GM12878 (cell line): Measurements from ENCODE around the gene RTEL1. TPM values are rescaled to one million over a fixed set of nuclear protein-coding genes. Genes with fewer than 3 reads are reported as not detected.
A peak's percentile ranks its signal among the peaks of the same experiment; 100 is the strongest.

Experiments
- CHD1 ChIP-seq: IDR thresholded peaks from 2 replicates; pipeline ENCODE4 v1.6.1; 2012; ENCODE audit warnings: low read depth, low read length, improper control_type of control experiment
- CHD4 ChIP-seq: fragments of 200-600 bp; sonication (generic); IDR thresholded peaks from 2 replicates; pipeline ENCODE4 v1.6.1; 2016; ENCODE audit warnings: mild to moderate bottlenecking
- CTCF ChIP-seq, 3 experiments: IDR thresholded peaks in 2 of 3; conservative IDR thresholded peaks in 1 of 3; 2 replicates each; pipeline ENCODE4 v1.5.1; 2011; ENCODE audit warnings: low read depth in 3 of 3, low read length in 3 of 3, mild to moderate bottlenecking in 3 of 3, control low read depth in 2 of 3, moderate library complexity in 2 of 3, inconsistent platforms in 1 of 3, mixed read lengths in 1 of 3; ENCODE audit not compliant: control insufficient read depth in 2 of 3, insufficient read depth in 1 of 3; ENCODE audit errors: extremely low read depth in 1 of 3
- DPF2 ChIP-seq: fragments of 450-650 bp; IDR thresholded peaks from 2 replicates; pipeline ENCODE4 v1.6.1; 2017; ENCODE audit warnings: mild to moderate bottlenecking
- ESRRA ChIP-seq: IDR thresholded peaks from 2 replicates; pipeline ENCODE4 v1.6.1; 2012; ENCODE audit warnings: mild to moderate bottlenecking, low read length, improper control_type of control experiment
- FOS ChIP-seq: IDR thresholded peaks from 3 replicates; pipeline ENCODE4 v1.6.1; 2011; ENCODE audit warnings: borderline replicate concordance; ENCODE audit not compliant: insufficient read length; ENCODE audit errors: extremely low read depth
- FOXM1 ChIP-seq: IDR thresholded peaks from 2 replicates; pipeline ENCODE4 v1.6.1; 2012; ENCODE audit warnings: low read depth, mild to moderate bottlenecking, inconsistent platforms, low read length, moderate library complexity
- IKZF2 ChIP-seq, 2 experiments: fragments of 450-650 bp; IDR thresholded peaks; 2 replicates each; pipeline ENCODE4 v1.6.1; 2017; ENCODE audit warnings: mild to moderate bottlenecking in 2 of 2, moderate library complexity in 2 of 2
- MEF2A ChIP-seq: IDR thresholded peaks from 2 replicates; pipeline ENCODE4 v1.6.1; 2011; ENCODE audit warnings: low read depth, mild to moderate bottlenecking, low read length, moderate library complexity; ENCODE audit not compliant: insufficient read depth
- NFIC ChIP-seq: IDR thresholded peaks from 2 replicates; pipeline ENCODE4 v1.6.1; 2012; ENCODE audit warnings: low read depth, mild to moderate bottlenecking, inconsistent platforms, low read length, moderate library complexity
- NFXL1 ChIP-seq: fragments of 450-650 bp; IDR thresholded peaks from 2 replicates; pipeline ENCODE4 v1.6.1; 2017; ENCODE audit warnings: antibody characterized with exemption, mild to moderate bottlenecking, borderline replicate concordance
- NFYB ChIP-seq: IDR thresholded peaks from 2 replicates; pipeline ENCODE4 v1.6.1; 2011; ENCODE audit warnings: low read depth, mild to moderate bottlenecking, low read length, improper control_type of control experiment, moderate library complexity; ENCODE audit not compliant: insufficient read depth
- NR2C2 ChIP-seq: IDR thresholded peaks from 2 replicates; pipeline ENCODE4 v1.6.1; 2011; ENCODE audit warnings: borderline replicate concordance, low read depth; ENCODE audit not compliant: control insufficient read depth, insufficient read length
- RB1 ChIP-seq: fragments of 450-650 bp; formaldehyde crosslinking; IDR thresholded peaks from 2 replicates; pipeline ENCODE4 v1.6.1; 2017; ENCODE audit warnings: mild to moderate bottlenecking, borderline replicate concordance
- RELA ChIP-seq: fragments of 450-650 bp; IDR thresholded peaks from 2 replicates; pipeline ENCODE4 v1.8.0; 2014; ENCODE audit warnings: borderline replicate concordance; ENCODE audit not compliant: partially characterized antibody
- RUNX3 ChIP-seq: IDR thresholded peaks from 2 replicates; pipeline ENCODE4 v1.6.1; 2012; ENCODE audit warnings: low read length, inconsistent platforms
- SIN3A ChIP-seq: IDR thresholded peaks from 2 replicates; pipeline ENCODE4 v1.6.1; 2012; ENCODE audit warnings: low read depth, low read length, improper control_type of control experiment
- SMAD1 ChIP-seq: fragments of 450-650 bp; IDR thresholded peaks from 2 replicates; pipeline ENCODE4 v1.6.1; 2018; ENCODE audit warnings: mild to moderate bottlenecking, low read depth; ENCODE audit not compliant: partially characterized antibody
- SRF ChIP-seq, 2 experiments: IDR thresholded peaks; 2 replicates each; pipeline ENCODE4 v1.6.1; 2011; ENCODE audit warnings: low read depth in 2 of 2, low read length in 2 of 2, mild to moderate bottlenecking in 1 of 2, moderate library complexity in 1 of 2
- SUZ12 ChIP-seq: fragments of 200-600 bp; sonication (generic); IDR thresholded peaks from one replicate; pipeline ENCODE4 v1.6.1; 2018; ENCODE audit warnings: antibody characterized with exemption, mild to moderate bottlenecking; ENCODE audit not compliant: unreplicated experiment
- USF1 ChIP-seq: IDR thresholded peaks from 2 replicates; pipeline ENCODE4 v1.6.1; 2011; ENCODE audit warnings: borderline replicate concordance, low read depth, mild to moderate bottlenecking, moderate library complexity, mixed read lengths, low read length; ENCODE audit not compliant: insufficient read depth; ENCODE audit errors: extremely low read length
- YY1 ChIP-seq: IDR thresholded peaks from 2 replicates; pipeline ENCODE4 v1.6.1; 2011; ENCODE audit warnings: low read depth, mild to moderate bottlenecking, low read length
- ZBTB40 ChIP-seq: fragments of 450-650 bp; IDR thresholded peaks from 2 replicates; pipeline ENCODE4 v1.6.1; 2016; ENCODE audit warnings: mild to moderate bottlenecking, moderate library complexity, borderline replicate concordance
- ZNF274 ChIP-seq: IDR thresholded peaks from one replicate; pipeline ENCODE4 v1.8.0; 2011; ENCODE audit not compliant: insufficient read length, insufficient read depth
- polyA plus RNA-seq, 11 experiments: library from polyadenylated mRNA; depleted of rRNA in 4 of 11; unstranded in 6 of 11; stranded (reverse) in 5 of 11; fragments of >200 nt; fragmentation: Nextera tagmentation in 4 of 11; fragmentation: Illumina TruSeq in 1 of 11; extraction: Ambion mirVana in 4 of 11; extraction: Trizol in 1 of 11; gene quantifications; 1 replicate in 1 of 11; 2 replicates in 10 of 11; pipeline versions ENCODE4 v1.2.1 to v1.2.3, GENCODE V29; 2011 to 2016; ENCODE audit warnings: inconsistent platforms in 2 of 11, missing spikeins in 2 of 11, low read depth in 1 of 11
- total RNA-seq, 4 experiments: library from RNA; depleted of rRNA in 3 of 4; stranded (reverse); fragments of >200 nt in 3 of 4; fragmentation: Illumina TruSeq in 1 of 4; extraction: Trizol in 1 of 4; gene quantifications; 2 replicates each; pipeline versions ENCODE4 v1.2.1 to v1.2.3, GENCODE V29; 2013 to 2021

The RTEL1 gene
- total and polyA plus RNA-seq, 10 of the 15 experiments (the other 5 are each of a cell fraction or from before 2014, with no cell fraction given) = 0.40 to 37.2 (median 15.6) TPM; not detected in 1

GRCh38 chr20:63707558-63708300 lies 49.6 kb downstream of the RTEL1 start, which contains the start of the genes ARFRP1 and ZGPAT (continued):
- peak in 1 of 2 experiments; percentile 25; a peak in 1 of 4 replicates for TF ChIP-seq SRF (IDR thresholded peaks at IDR 0.05; ENCODE audit: low read depth in 2 of 2, low read length in 2 of 2)
- peak; percentile 86 for TF ChIP-seq NR2C2
- no peak for TF ChIP-seq NFIC
- peak; percentile 29 for TF ChIP-seq RELA
- TF ChIP-seq CTCF (IDR thresholded peaks at IDR 0.05 in 2 of 3, conservative IDR thresholded peaks at IDR 0.05 in 1 of 3; ENCODE audit: control insufficient read depth in 2 of 3, extremely low read depth in 1 of 3, insufficient read depth in 1 of 3, low read depth in 3 of 3, low read length in 3 of 3) = peak in 1 of 3 experiments; percentile 2; a peak in 1 of 6 replicates
- TF ChIP-seq FOXM1 = no peak
- no peak for TF ChIP-seq FOS
- TF ChIP-seq RUNX3 = peak; percentile 66
- TF ChIP-seq MEF2A = peak; percentile 60; the same call in 1 of the 2 replicates
- no peak for TF ChIP-seq IKZF2 (IDR thresholded peaks at IDR 0.05)
- TF ChIP-seq ESRRA = peak; percentile 55; the same call in 1 of the 2 replicates
- TF ChIP-seq SUZ12 = no peak
- TF ChIP-seq NFYB = no peak
- TF ChIP-seq DPF2 = peak; percentile 70; the same call in 1 of the 2 replicates
- TF ChIP-seq ZBTB40 = peak; percentile 63; the same call in 1 of the 2 replicates
- TF ChIP-seq ZNF274 = no peak
- TF ChIP-seq NFXL1 = no peak
- TF ChIP-seq RB1 = peak; percentile 54; the same call in 1 of the 2 replicates
- TF ChIP-seq SIN3A = peak; percentile 85; the same call in 1 of the 2 replicates
- no peak for TF ChIP-seq CHD4
- TF ChIP-seq CHD1 = no peak
- TF ChIP-seq USF1 = no peak
- TF ChIP-seq SMAD1 = no peak
- no peak; the same call in none of the 2 replicates for TF ChIP-seq YY1
